HCEC 1CT (cell line): ENCODE measurements around the gene CALCA.
"Not testable (repeated sequence)": the region's sequence is repeated elsewhere in the genome, so short reads cannot be mapped to it uniquely, and the experiment has no call there.

Experiments
- DNase-seq: peaks from one replicate; pipeline ENCODE4 v3.0.0-alpha.2; 2017

Gene CALCA, protein sequence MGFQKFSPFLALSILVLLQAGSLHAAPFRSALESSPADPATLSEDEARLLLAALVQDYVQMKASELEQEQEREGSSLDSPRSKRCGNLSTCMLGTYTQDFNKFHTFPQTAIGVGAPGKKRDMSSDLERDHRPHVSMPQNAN

DNA sequence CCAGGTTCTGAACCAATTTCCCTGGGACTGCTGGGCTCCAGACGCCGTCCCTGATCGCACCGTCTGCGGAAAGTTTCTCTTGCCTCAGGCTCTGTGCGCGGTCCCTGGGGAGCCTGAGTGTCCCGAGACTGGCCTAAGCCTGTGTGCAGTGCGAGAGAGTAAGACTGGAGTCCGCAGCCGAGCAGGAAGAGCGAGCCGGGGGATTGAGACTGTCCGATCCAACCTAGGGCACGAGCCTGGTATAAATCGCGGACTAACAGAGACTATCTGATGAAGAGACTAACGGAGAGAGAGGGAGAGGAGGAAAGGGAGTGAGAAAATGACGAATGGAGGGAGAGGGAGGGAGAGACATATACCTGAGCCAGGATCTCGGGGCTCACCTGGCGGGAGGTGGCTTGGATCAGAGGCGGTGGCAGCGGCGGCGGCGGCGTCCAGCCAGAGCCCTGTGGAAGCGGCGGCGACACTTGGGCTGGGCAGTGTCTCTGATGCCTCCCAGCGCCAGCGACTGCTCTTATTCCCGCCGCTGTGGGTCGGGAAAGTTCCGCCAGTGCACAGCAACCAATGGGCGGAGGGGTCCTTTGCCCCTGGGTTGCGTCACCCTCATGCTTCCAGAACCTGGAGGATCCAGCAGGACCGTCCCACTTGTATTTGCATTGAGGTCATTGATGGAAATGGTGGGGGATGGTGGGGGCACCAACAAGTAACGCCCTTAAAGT, at the start of gene CALCA:
Gene CALCA (minus strand): TSS at position 487 of the 716 bp plus-strand sequence. CDS start 1,159 bp downstream, outside the sequence.
- DNase-seq: no peak

DNA sequence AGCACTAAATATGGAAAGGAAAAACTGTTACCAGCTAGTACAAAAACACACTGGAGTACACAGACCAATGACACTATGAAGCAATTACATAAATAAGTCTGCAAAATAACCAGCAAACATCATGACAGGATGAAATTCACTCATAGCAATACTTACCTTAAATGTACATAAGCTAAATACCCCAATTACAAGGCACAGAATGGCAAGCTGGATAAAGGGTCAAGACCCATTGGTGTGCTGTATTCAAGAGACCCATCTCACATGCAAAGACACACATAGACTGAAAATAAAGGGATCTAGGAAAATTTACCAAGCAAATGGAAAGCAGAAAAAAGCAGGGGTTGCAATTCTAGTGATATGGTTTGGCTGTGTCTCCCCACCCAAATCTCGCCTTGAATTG, 44.0 kb upstream of the CALCA start:
- DNase-seq: no peak

DNA sequence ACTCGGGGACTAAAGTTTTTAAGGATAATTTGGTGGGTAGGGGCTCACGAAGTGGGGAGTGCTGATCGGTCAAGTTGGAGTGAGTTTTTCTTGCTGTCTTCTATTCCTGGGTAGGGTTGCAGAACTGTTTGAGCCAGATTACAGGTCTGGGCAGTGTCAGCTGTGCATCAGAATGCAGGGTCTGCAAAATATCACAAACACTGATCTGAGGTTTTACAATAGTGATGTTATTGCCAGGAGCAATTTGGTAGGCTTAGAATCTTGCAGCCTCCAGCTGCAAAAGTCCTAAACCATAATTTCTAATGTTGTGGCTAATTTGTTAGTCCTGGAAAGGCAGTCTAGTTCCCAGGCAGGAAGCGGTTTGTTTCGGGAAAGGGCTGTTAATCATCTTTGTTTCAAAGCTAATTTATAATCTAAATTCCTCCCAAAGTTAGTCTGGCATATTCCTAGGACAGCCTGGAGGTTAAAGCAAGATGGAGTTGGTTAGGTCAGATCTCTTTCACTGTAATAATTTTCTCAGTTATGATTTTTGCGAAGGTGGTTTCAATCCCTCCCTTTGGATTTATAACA, 39.7 kb upstream of the CALCA start:
- no peak for DNase-seq

DNA sequence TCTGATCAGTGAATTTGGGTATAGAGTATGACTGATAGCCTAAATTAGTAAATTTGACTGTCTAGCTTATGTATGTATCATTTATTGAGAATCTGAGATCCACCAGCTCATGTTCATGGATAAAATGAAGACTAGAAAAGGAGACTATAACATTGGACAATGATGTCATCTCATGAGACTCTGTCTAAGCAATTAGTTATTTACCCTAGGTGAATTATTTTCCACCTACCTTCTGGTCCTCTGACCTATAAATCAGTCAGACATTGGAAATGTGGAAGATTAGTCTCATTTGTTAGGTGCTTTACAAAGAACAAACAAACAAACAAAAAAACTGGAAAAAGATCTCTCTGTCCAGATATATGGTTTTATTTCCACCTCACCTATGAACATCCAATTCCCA, 38.7 kb upstream of the CALCA start:
- no peak for DNase-seq

DNA sequence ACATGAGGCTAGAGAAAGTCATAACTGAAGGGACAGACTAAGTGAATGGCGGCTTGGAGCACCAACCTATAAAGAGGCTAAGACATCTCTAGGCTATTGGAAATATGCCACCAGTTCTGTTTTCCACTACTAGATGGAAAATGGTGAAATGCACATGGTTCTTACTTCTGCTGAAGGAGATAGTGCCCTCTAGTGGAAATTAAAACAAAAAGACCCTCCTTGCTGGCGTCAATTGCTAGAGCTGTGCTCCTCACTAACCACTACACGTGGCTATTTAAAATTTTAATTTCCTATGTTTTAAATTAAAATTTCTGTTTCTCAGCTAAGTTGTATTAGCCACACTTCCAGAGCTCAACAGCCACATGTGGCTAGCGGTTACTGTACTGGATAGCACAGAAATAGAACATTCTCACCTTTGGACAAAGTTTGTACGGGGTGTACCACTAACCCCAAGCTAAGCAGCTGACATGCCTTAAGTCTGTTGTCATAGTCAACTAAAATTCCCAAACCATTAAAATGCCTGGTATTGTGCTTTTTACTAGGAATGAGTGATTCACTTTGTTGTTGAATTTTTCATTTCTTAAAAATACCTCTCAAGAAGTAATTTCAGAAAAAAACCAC, 34.1 kb upstream of the CALCA start:
- DNase-seq: peak; percentile 78

DNA sequence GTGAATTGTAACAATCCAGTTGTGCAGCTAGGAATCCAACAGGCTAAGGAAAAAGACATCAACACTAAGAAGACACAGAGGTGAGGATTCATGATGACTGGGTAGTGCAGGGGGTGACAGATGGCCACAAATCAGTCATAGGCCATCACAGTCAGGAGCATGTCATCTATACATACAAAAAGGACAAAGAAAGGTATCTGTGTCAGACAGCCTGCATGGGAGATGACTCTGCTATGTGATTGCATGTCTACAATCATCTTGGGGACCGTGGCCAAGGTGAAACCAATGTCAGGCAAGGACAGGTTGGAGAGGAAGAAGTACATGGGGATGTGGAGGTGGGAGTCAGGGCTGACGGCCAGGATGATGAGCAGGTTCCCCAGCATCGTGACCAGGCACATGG, 16.0 kb upstream of the CALCA start:
- not testable (repeated sequence) for DNase-seq

DNA sequence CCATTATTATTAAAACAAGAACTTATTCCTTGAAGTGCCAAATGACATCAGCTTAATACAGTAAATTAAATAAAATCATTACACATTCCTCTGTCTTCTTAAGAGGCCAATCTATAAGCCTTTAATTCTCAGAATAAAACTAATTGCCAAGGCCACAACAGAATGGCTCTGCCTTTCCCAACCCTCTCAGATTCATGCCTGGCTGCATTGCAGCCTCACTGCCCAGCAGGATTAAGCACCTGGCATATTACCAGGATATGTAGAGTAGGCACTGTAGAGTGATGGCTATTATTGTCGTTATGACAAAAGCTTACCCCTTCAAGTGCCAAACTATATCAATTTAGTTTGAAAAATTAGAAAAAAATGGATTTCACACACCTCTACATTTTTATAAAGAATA, 9.4 kb upstream of the CALCA start:
- no peak for DNase-seq

DNA sequence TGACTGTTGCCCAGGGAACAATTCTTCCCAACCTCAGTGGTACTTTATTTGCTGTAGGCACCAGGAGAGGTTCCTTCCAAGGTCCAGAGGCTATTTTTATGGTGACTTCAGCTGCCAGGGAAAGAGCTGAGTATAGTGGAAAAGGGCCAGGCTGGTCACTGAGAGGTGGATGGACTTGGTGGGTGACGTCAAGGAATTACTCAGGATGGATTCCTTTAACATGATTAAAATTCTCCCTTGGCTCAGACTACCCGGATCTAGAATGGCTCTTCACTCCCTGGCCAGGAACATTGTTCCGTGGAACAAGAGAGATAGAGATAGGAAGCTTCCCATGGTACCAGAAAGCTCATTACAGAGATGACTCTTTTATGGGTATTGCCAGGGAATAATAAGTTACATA, 8.7 kb upstream of the CALCA start:
- DNase-seq: peak; percentile 59

DNA sequence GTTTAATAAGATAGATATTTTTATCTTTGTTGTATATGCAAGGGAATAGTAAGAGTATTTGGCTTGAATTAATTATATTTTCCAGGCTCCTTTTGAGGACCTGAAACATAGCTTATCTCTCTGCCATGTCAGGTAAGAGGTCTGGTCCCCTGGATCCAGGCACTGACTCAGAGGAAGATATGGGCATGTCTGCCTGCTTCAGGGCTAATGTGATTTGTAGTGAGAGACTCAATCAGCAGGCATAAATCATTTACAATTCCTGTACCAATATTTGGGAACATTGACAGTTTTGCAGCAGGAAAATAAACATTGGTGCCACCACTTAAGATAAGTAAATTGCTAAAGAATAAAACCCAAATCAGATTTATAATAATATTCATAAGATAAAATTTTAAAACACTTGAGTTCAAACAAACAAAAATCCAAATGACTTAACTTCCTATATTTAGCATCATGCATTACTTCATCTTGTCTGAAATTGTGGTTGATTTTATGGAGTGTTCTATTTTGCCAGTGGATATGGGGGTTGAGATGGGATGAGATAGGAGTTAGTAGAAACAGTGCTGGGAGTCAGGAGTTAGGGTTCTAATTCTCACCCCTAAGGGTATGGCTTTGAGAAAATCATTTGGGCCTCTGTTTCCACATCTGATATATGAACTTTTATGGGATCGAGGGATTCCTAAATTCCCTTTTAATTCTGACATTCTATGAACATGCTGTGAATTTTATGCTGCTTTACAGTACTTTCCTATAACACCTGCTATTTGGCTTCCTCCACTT, 5.1 kb upstream of the CALCA start:
- no peak for DNase-seq

DNA sequence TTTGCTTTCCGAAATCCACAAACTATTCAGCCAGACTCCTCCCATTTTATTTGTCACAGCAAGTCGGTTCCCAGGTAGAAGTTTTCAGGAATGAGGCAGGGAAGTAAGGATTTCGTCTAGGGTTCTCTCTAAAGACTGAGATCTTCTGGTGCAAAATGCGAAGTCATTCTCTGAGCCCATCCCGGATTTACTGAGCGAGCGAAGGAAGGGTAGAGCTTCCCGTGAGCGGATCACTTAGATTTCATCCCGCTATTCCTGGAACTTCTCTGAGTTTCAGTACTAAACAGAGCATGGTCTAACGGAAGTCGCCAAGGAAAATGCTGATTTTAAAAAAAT, 3.1 kb upstream of the CALCA start:
- no peak for DNase-seq

DNA sequence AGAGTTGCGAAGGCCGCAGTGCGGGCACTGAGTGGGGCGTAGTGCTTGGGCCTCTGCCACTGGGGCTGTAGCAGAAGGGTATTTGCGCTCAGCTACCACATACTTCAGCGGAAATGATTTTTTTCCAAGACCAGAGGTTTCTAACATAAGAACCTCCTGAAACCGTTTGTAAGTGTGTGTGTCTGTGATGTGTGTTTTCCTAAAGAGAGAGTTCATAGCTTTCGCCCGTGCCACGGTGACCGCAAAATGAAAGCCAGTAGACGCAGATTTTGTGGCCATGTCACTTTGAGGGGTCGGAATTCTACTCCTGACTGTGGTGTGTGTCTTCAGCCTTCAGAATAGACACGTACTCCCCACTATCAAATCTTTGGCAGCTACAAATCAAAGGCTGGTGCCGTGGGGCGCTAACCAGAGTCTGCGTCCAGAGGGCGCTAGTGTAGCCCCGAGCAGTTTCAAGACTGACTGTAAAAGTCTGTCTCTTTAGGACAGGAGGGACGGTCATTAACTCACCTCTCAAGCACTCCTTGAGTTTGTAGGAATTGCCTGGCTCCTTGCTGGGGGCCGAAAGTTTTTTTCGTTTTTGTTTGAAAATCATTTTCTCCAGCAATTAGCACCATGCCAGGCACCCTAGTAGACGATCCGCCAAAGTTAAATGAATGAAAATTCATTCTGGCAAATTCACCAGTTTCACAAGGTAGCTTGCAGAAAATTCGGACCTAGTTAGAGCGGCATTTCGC, 2.5 kb upstream of the CALCA start:
- peak; percentile 55 for DNase-seq

DNA sequence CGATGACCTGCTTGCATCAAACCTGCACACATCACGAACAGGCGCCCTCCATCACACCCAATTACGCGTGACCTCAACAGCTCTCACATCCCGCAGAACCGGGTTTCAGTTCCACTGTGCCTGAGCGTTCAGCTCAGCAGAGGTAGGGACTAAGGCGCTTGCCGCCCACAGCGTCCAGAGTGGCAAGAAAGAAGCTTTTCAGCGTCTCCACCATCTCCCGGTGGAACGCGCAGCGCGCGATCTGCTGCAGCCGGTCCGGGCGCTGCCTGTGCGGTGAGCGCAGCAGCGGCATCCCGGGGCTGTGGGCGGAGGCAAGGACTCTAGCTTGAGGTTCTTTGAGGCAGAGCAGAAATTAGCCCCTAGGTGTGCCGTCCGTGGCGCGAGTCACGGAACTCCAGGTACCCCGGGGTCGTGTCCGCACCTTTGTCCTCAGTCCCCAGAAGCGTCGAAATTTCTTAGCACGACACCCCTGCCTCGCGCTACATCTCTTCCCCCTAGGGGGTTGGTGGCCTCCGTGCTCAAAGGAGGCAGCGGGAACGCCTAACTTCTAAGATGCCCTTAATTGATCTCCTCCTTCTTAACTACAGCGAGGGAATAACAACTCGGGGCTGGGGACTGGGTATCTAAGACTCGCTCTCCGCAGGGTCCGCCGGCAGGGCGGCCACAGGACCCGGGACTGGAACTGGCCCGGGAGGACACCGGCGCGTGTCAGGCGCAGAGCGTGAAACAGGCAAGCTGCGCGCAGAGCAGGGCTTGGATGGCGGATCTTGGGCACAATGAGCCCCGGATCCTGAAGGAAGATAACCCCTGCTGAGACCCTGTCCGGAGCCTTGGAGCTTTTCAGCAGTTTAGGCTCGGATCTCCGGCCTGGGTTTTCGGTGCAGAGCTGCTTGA, 1.7 kb upstream of the CALCA start:
- DNase-seq: no peak

DNA sequence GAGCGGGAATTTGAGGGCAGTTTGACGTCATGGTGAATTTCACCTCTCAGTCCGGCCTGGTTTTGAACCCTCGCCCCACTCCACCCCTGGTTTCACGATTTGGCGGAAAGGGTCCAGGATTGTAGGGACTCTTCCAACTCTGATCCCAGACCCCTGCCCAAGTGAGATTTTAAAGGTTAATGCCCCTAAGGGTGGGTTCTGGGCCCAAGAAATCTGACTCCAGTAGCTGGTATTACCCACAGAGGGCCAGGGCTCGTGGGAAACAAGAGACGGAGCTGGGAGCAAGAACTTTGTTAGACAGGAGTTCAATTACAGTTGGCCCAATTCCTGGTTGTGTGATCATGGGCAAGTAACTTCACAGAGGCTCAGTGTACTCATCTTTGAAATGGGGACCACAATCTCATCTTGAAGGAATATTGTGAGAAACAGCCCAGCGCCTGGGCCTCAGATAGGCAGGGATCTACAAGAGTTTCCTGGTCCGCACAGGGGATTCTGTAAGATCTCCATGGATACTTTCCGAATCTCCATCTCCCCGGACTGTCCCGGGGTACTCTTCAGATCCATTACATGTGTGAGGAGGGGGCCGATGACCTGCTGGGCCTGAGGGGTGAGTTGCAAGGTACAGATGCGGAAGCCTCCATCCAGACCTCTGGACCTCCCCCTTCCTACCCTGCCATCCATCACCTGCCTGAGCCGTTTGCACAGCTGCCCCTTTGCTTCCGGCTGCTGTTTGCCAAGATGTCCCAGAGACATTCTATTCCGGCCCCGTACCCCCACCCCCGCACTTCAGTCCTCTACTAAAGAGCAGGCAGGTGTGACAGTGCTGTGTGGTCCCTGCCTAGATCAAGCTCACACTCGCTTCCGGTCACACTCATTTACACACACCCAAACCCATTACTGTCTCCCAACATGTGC, 687 bp upstream of the CALCA start:
- no peak for DNase-seq

DNA sequence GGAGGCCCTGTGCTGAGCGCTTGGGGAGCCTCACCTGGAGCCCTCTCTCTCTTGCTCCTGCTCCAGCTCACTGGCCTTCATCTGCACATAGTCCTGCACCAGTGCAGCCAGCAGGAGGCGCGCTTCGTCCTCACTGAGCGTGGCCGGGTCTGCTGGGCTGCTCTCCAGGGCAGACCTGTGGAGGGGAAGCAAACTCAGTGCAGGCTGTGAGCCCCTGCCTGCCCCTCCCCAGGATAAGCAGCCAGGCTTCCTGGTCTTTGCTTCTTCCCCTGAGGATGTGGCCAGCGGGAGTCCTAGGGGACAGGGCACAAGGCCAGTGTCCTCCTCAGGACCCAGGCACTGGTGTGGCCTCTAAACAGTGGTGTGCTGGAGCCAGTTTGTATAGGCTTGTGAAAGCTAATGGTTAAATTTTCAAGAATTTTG, 2.2 kb downstream of the CALCA start:
- peak; percentile 30 for DNase-seq

DNA sequence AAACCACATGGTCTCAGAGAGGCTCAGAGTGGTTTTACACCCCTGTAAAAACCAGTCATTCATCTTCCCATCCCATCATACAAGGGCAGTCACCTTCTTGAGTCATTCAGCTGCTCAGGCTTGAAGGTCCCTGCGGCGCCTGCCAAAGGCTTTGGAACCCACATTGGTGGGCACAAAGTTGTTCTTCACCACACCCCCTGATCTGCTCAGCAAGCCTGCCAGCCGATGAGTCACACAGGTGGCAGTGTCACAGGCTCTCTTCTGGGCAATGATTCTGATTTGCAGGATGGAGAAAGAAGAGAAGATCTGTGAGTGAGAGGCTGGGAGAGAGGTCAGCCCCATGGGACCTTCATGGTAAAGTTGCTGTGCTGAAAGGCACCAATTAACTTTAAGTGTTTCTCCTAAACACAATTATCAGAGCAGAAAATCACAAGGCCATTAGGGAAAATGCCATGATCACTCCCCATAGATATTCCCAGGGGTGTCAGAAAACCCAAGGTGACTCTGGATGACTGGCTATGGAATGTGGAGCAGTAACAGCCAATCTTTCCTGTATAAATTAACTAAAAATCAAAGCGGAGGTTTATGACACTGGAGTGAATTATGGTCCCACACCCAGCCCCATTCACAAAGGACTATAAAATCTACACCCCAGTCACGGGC, 4.4 kb downstream of the CALCA start:
- no peak for DNase-seq

DNA sequence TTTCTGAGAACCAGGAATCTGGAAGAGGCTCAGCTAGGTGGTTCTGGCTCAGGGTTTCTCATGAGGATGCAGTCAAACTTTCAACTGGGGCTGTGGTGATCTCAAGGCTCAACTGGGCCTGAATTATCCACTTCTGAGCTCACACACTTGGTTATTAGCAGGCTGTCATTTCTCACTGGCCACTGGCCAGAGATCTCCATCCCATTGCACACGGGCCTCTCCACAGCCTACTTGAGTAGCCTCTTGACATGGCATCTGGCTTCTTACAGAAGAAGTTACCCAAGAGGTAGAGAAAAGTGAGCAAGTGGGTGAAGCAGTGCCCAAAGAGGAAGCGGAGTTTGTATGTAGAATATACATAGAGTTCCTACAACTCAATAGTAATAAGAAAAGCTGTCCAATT, 16.0 kb downstream of the CALCA start:
- no peak for DNase-seq

DNA sequence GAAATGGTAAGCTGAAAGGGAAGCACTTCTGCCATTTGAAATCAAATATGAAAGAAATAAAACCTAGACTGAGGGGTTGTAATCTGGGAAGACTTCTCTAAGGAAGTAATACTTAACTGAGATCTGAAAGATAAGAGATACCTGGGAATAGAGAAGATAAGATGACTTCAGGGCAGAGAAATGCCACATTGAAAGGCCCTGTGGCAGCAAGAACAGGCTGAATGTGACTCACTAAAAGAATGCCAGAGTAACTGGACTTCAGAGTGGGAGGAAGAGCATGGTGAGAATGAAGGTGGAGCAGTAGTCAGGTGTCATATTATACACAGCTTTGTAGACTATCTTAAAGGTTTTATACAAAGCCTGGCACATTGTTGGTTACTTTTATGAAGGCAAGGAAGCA, 17.6 kb downstream of the CALCA start:
- DNase-seq: no peak

DNA sequence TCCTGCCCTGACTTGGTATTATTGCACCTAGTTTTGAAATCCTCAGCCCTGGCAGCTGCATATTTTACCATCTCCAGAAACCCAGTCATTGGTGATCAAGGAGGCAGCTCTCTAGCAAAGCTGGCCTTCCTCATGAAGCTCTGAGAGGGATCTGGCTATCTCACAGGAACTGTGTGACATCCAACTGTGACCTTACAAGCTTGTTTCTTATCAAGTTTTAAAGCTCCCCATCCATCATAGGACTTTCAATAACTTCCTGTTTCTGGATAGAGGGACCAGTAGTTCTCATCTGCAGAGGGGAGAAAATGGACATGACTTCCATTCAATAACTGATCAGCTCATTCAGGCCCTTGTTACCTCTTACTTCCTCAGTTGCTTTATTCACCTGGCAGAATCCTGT, 18.2 kb downstream of the CALCA start:
- DNase-seq: no peak

DNA sequence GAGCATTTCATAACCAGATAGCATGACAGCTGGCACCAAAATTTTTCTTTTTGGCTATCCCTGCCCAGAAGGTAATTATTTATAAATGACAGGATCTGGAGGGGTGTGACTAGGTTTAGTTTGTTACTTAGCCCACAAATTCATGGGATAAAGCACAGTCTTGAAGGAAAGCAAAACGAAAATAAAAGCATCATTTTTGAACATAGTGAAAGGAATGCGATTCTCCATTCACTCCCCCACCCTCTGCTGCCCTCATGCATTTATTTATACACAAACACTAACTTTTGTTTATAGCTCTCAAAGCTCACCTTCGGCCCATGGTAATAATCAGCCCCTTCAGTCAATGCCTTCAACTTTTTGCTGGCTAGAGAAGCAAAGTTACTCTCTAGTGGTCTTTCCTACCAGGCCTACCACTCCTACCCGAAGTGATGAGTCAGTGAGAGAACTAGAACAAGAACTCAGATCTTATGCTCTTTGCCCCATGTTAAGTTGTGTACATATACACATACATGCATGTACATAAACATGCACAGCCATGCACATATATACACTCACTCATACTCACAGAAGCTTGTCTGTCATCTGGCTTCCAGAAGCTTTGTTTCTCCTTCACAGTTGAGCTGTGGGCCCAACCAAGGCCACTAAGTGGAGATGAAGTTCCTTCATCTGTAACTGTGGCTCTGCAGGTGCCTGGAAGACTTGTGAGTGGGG, 22.6 kb downstream of the CALCA start:
- DNase-seq: no peak
